ENCODE results near the gene COL18A1.

GRCh38 chr21:45383111-45383614 is 21.8 kb upstream of the COL18A1 start:
- TF ChIP-seq CTCF (conservative IDR thresholded peaks at IDR 0.05) (no peak), ZFX (IDR thresholded peaks at IDR 0.05) (no peak)
